NCI-H187 (cell line): Measurements from ENCODE around the gene DNTT.

Experiments
- DNase-seq, 2 experiments: peaks; one replicate each; lab custom pipeline; 2025; lab: John Stamatoyannopoulos, UW

Gene DNTT

GRCh38 chr10:96310321-96310669 lies 6.1 kb downstream of the DNTT start:
- DNase-seq, result no peak

GRCh38 chr10:96311180-96311715 lies 7.0 kb downstream of the DNTT start:
- no peak for DNase-seq

- no peak for DNase-seq
Observed at GRCh38 chr10:96313344-96313743, 9.1 kb downstream of the DNTT start.

GRCh38 chr10:96317067-96317833 lies 13.0 kb downstream of the DNTT start:
- DNase-seq, result no peak

GRCh38 chr10:96319754-96320474 lies 15.7 kb downstream of the DNTT start:
- no peak for DNase-seq

- DNase-seq, result no peak
Observed at GRCh38 chr10:96321822-96322221, 17.6 kb downstream of the DNTT start.

- no peak for DNase-seq
Observed at GRCh38 chr10:96322275-96322674, 18.0 kb downstream of the DNTT start.

- DNase-seq, result no peak
Observed at GRCh38 chr10:96324447-96324846, 20.2 kb downstream of the DNTT start.

- DNase-seq, result no peak
Observed at GRCh38 chr10:96325719-96326373, 21.6 kb downstream of the DNTT start.

- no peak for DNase-seq
Observed at GRCh38 chr10:96327462-96327861, 23.2 kb downstream of the DNTT start.

- no peak for DNase-seq
Observed at GRCh38 chr10:96333101-96333500, 28.9 kb downstream of the DNTT start.

GRCh38 chr10:96334616-96335526 lies 30.6 kb downstream of the DNTT start:
- DNase-seq, result no peak

GRCh38 chr10:96337106-96337505 lies 32.9 kb downstream of the DNTT start:
- no peak for DNase-seq

GRCh38 chr10:96338279-96338925 lies 34.2 kb downstream of the DNTT start:
- no peak for DNase-seq

- DNase-seq, result no peak
Observed at GRCh38 chr10:96339383-96339782, 35.1 kb downstream of the DNTT start.

- DNase-seq, result peak in 1 of 2 experiments; percentile 14
Observed at GRCh38 chr10:96339956-96340904, 36.0 kb downstream of the DNTT start.

GRCh38 chr10:96341219-96342182 lies 37.3 kb downstream of the DNTT start:
- no peak for DNase-seq

- DNase-seq, result no peak
Observed at GRCh38 chr10:96342402-96342801, 38.2 kb downstream of the DNTT start.

GRCh38 chr10:96344178-96344577 lies 39.9 kb downstream of the DNTT start:
- no peak for DNase-seq
